ENCODE results near the gene BARHL1.

DNA sequence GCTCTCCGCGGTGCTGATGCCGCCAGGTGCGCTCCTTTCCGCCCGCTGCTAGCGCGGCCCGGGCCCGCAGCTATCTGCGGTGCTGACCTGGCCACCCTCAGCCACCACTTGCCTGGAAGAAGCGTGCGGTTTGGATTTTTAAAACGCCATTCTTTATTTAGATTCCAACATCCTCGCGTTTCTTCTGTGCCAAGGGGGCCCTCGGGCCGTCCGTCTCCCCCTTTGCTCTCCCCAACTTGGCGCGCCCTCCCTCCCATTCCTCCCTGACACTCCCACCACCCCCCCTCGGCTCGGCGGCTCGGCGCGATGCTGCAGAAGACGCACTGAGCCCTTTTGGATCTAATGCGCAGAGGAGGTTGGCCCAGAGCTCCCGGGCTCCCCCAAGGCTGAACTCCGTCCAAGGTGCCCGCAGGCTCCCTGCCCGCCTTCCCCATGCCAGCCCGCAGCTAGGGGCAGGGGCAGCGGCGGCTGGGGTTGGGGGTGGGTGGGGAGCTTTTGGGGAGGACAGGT, at the start of gene BARHL1:
- TF ChIP-seq, protein P1, sequence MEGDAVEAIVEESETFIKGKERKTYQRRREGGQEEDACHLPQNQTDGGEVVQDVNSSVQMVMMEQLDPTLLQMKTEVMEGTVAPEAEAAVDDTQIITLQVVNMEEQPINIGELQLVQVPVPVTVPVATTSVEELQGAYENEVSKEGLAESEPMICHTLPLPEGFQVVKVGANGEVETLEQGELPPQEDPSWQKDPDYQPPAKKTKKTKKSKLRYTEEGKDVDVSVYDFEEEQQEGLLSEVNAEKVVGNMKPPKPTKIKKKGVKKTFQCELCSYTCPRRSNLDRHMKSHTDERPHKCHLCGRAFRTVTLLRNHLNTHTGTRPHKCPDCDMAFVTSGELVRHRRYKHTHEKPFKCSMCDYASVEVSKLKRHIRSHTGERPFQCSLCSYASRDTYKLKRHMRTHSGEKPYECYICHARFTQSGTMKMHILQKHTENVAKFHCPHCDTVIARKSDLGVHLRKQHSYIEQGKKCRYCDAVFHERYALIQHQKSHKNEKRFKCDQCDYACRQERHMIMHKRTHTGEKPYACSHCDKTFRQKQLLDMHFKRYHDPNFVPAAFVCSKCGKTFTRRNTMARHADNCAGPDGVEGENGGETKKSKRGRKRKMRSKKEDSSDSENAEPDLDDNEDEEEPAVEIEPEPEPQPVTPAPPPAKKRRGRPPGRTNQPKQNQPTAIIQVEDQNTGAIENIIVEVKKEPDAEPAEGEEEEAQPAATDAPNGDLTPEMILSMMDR (IDR thresholded peaks at IDR 0.05), result no peak
- TF ChIP-seq EZH2 (IDR thresholded peaks at IDR 0.05) (no peak), EZH2phosphoT487 (IDR thresholded peaks at IDR 0.05) (no peak)

Data from neural progenitor cell (in vitro differentiated cells).